Measurements from ENCODE around the gene PRKCA. TPM values are rescaled to one million over a fixed set of nuclear protein-coding genes. Genes with fewer than 3 reads are reported as not detected.

Gene PRKCA
- total and polyA plus RNA-seq, 9 of the 15 experiments (the other 6 are each of a cell fraction or from before 2014, with no cell fraction given) = 3.2 to 33.0 (median 17.8) TPM

DNA sequence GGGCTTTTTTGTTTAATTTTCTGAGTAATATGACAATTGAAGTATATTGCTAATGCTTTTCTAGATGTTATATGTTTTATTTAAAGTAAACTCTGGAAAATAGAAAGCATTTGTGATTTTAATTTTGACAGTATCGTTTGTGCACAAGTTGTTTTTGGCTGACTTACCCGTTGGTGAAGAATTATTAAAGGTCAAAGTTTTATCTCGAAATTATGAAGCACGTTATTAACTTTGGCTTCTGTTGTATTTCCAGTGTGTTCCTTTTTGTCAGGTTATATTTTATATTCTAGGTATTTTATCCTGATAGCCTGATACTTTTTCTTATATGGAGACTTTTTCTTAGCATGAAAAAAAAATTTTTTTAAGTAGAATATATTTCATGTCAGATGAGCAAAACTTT is 16.8 kb downstream of the PRKCA start:
- ChIA-PET CTCF (ENCODE audit: low intra/inter-chr PET ratio) (no interaction called here), POLR2A (interaction anchor here (0.7 kb wide), 1 partner anchor 15 kb away, joined by 4 read pairs; no protein-coding TSS in a partner anchor)
- peaks cover 12% of the 10 kb centered on the region for H3K36me3 ChIP-seq (ENCODE audit: control insufficient read depth, insufficient read depth, low read length)
- H3K9me1 ChIP-seq (ENCODE audit: control insufficient read depth, insufficient read depth, low read length) = no peaks in the 10 kb centered on the region
- no TSS peak for BruUV-seq (replicated peaks)
- FAIRE-seq = no peak
- in situ Hi-C loops (cut with MboI) = no loop called here
- DNase-seq (ENCODE audit: extremely low read depth in 1 of 4, low spot score in 3 of 4) = no peak
- no peak overlapping the region for H3K4me2 ChIP-seq (ENCODE audit: insufficient read depth, low read length)
- no peaks in the 10 kb centered on the region for H3K27me3 ChIP-seq (ENCODE audit: control insufficient read depth in 2 of 2, insufficient read depth in 2 of 2, low read length in 2 of 2)
- ATAC-seq = no peak
- no peaks in the 10 kb centered on the region for H3K4me1 ChIP-seq (replicated peaks in 1 of 2; ENCODE audit: control insufficient read depth in 2 of 2, insufficient read depth in 2 of 2, low read length in 2 of 2)
- WGBS (ENCODE audit: insufficient coverage, low coverage, missing lambda C conversion rate) = 95% methylated on average over 4 of the region's 4 CpGs
- TF ChIP-seq, protein P1, sequence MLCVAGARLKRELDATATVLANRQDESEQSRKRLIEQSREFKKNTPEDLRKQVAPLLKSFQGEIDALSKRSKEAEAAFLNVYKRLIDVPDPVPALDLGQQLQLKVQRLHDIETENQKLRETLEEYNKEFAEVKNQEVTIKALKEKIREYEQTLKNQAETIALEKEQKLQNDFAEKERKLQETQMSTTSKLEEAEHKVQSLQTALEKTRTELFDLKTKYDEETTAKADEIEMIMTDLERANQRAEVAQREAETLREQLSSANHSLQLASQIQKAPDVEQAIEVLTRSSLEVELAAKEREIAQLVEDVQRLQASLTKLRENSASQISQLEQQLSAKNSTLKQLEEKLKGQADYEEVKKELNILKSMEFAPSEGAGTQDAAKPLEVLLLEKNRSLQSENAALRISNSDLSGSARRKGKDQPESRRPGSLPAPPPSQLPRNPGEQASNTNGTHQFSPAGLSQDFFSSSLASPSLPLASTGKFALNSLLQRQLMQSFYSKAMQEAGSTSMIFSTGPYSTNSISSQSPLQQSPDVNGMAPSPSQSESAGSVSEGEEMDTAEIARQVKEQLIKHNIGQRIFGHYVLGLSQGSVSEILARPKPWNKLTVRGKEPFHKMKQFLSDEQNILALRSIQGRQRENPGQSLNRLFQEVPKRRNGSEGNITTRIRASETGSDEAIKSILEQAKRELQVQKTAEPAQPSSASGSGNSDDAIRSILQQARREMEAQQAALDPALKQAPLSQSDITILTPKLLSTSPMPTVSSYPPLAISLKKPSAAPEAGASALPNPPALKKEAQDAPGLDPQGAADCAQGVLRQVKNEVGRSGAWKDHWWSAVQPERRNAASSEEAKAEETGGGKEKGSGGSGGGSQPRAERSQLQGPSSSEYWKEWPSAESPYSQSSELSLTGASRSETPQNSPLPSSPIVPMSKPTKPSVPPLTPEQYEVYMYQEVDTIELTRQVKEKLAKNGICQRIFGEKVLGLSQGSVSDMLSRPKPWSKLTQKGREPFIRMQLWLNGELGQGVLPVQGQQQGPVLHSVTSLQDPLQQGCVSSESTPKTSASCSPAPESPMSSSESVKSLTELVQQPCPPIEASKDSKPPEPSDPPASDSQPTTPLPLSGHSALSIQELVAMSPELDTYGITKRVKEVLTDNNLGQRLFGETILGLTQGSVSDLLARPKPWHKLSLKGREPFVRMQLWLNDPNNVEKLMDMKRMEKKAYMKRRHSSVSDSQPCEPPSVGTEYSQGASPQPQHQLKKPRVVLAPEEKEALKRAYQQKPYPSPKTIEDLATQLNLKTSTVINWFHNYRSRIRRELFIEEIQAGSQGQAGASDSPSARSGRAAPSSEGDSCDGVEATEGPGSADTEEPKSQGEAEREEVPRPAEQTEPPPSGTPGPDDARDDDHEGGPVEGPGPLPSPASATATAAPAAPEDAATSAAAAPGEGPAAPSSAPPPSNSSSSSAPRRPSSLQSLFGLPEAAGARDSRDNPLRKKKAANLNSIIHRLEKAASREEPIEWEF (CRISPR knock-in tag; IDR thresholded peaks at IDR 0.05) = no peak
- TF ChIP-seq, protein P2, sequence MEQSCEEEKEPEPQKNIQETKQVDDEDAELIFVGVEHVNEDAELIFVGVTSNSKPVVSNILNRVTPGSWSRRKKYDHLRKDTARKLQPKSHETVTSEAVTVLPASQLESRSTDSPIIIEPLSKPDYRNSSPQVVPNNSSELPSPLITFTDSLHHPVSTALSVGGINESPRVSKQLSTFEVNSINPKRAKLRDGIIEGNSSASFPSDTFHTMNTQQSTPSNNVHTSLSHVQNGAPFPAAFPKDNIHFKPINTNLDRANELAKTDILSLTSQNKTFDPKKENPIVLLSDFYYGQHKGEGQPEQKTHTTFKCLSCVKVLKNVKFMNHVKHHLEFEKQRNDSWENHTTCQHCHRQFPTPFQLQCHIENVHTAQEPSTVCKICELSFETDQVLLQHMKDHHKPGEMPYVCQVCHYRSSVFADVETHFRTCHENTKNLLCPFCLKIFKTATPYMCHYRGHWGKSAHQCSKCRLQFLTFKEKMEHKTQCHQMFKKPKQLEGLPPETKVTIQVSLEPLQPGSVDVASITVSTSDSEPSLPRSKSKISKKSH (CRISPR knock-in tag; IDR thresholded peaks at IDR 0.05) = no peak
- no peak for TF ChIP-seq CBX5 (IDR thresholded peaks at IDR 0.05; ENCODE audit: borderline replicate concordance, low read depth)
- no peak for TF ChIP-seq HMGN3 (IDR thresholded peaks at IDR 0.05; ENCODE audit: borderline replicate concordance, extremely low read depth, insufficient read length, low read depth, low read length)
- no peak for TF ChIP-seq FOXA3 (CRISPR knock-in tag; conservative IDR thresholded peaks at IDR 0.05 in 1 of 2, IDR thresholded peaks at IDR 0.05 in 1 of 2)
- TF ChIP-seq SRSF1 (IDR thresholded peaks at IDR 0.05; ENCODE audit: low read depth, low read length) = no peak
- TF ChIP-seq KLF16 (IDR thresholded peaks at IDR 0.05) = no peak
- TF ChIP-seq TAF9B (IDR thresholded peaks at IDR 0.05; ENCODE audit: partially characterized antibody) = no peak
- H4K20me1 ChIP-seq (replicated peaks; ENCODE audit: control insufficient read depth, insufficient read depth, low read length) = no peaks in the 10 kb centered on the region
- H3K9ac ChIP-seq (ENCODE audit: insufficient read depth in 1 of 2, low read depth in 2 of 2, low read length in 2 of 2) = no peak overlapping the region
- no peak overlapping the region for H3K27ac ChIP-seq (ENCODE audit: extremely low read depth, low read depth, low read length)
- intact Hi-C loops (cut with micrococcal nuclease) = no loop called here
- H3K4me3 ChIP-seq = no peak overlapping the region
- no peak overlapping the region for H2AFZ ChIP-seq (ENCODE audit: low read depth, low read length)
- peaks cover 9% of the 10 kb centered on the region for H3K9me3 ChIP-seq (replicated peaks; ENCODE audit: control insufficient read depth, insufficient read depth, low read depth, low read length)
- peaks cover 50% of the 10 kb centered on the region; the same call in 2 of the 3 replicates for H3K79me2 ChIP-seq (ENCODE audit: control insufficient read depth, insufficient read depth, low read length)

Data from K562 (cell line).